ENCODE measurements around the gene TMEM240. TPM values are rescaled to one million over a fixed set of nuclear protein-coding genes. Genes with fewer than 3 reads are reported as not detected.

TMEM240 gene
- total and polyA plus RNA-seq, 10 of the 15 experiments (the other 5 are each of a cell fraction or from before 2014, with no cell fraction given) = 0.17 to 0.49 TPM; not detected in 8

DNA sequence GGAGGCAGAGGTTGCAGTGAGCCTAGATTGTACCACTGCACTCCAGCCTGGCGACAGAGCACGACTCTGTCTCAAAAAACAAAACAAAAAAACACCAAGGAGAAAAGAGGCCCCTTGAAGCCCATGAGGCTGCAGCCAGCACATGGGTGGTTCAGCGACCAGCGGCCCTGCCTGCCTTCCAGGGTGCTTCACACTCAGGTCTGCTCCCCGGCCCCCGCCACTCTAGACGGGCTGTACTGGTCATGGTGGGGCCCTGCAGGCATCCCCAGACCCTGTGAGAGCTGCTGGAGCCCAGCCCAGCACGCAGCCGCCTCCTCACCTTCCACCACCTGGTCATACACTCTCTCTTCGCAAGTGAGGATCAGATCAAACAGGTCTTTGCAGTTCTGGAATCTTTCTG, 4.1 kb upstream of the TMEM240 start (continued):
- TF ChIP-seq, protein P1, sequence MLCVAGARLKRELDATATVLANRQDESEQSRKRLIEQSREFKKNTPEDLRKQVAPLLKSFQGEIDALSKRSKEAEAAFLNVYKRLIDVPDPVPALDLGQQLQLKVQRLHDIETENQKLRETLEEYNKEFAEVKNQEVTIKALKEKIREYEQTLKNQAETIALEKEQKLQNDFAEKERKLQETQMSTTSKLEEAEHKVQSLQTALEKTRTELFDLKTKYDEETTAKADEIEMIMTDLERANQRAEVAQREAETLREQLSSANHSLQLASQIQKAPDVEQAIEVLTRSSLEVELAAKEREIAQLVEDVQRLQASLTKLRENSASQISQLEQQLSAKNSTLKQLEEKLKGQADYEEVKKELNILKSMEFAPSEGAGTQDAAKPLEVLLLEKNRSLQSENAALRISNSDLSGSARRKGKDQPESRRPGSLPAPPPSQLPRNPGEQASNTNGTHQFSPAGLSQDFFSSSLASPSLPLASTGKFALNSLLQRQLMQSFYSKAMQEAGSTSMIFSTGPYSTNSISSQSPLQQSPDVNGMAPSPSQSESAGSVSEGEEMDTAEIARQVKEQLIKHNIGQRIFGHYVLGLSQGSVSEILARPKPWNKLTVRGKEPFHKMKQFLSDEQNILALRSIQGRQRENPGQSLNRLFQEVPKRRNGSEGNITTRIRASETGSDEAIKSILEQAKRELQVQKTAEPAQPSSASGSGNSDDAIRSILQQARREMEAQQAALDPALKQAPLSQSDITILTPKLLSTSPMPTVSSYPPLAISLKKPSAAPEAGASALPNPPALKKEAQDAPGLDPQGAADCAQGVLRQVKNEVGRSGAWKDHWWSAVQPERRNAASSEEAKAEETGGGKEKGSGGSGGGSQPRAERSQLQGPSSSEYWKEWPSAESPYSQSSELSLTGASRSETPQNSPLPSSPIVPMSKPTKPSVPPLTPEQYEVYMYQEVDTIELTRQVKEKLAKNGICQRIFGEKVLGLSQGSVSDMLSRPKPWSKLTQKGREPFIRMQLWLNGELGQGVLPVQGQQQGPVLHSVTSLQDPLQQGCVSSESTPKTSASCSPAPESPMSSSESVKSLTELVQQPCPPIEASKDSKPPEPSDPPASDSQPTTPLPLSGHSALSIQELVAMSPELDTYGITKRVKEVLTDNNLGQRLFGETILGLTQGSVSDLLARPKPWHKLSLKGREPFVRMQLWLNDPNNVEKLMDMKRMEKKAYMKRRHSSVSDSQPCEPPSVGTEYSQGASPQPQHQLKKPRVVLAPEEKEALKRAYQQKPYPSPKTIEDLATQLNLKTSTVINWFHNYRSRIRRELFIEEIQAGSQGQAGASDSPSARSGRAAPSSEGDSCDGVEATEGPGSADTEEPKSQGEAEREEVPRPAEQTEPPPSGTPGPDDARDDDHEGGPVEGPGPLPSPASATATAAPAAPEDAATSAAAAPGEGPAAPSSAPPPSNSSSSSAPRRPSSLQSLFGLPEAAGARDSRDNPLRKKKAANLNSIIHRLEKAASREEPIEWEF (IDR thresholded peaks at IDR 0.05; ENCODE audit: insufficient replicate concordance, low read depth, low read length) = no peak
- TF ChIP-seq ESRRA (IDR thresholded peaks at IDR 0.05; ENCODE audit: low read length) = no peak

DNA sequence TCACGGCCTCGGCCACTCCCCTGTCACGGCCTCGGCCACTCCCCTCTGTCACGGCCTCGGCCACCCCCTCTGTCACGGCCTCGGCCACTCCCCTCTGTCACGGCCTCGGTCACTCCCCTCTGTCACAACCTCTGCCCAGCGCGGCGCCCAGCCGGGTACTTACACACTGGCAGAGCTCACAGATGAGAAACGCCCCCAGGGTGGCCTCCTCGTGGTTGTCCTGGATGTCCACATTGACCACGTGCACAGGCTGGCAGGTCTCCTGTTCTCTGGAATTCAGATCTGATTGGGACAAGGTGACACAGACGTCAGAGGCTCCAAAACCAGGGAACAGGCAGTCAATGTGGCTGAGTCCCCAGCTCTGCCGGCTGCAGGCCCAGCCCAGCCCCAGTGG, 3.3 kb upstream of the TMEM240 start:
- BruUV-seq (replicated peaks) = no TSS peak
- POLR2A ChIA-PET = no interaction called here
- DNase-seq (ENCODE audit: low read depth, low spot score) = no peak
- TF ChIP-seq PAX5 (IDR thresholded peaks at IDR 0.05; ENCODE audit: borderline replicate concordance, low read depth, low read length) (no peak), BMI1 (IDR thresholded peaks at IDR 0.05; ENCODE audit: borderline replicate concordance) (no peak), PML (IDR thresholded peaks at IDR 0.05; ENCODE audit: low read length) (no peak), CHD1 (IDR thresholded peaks at IDR 0.05; ENCODE audit: low read depth, low read length) (no peak), TBL1XR1 (IDR thresholded peaks at IDR 0.05; ENCODE audit: low read depth, low read length) (no peak)
- TF ChIP-seq, protein P2, sequence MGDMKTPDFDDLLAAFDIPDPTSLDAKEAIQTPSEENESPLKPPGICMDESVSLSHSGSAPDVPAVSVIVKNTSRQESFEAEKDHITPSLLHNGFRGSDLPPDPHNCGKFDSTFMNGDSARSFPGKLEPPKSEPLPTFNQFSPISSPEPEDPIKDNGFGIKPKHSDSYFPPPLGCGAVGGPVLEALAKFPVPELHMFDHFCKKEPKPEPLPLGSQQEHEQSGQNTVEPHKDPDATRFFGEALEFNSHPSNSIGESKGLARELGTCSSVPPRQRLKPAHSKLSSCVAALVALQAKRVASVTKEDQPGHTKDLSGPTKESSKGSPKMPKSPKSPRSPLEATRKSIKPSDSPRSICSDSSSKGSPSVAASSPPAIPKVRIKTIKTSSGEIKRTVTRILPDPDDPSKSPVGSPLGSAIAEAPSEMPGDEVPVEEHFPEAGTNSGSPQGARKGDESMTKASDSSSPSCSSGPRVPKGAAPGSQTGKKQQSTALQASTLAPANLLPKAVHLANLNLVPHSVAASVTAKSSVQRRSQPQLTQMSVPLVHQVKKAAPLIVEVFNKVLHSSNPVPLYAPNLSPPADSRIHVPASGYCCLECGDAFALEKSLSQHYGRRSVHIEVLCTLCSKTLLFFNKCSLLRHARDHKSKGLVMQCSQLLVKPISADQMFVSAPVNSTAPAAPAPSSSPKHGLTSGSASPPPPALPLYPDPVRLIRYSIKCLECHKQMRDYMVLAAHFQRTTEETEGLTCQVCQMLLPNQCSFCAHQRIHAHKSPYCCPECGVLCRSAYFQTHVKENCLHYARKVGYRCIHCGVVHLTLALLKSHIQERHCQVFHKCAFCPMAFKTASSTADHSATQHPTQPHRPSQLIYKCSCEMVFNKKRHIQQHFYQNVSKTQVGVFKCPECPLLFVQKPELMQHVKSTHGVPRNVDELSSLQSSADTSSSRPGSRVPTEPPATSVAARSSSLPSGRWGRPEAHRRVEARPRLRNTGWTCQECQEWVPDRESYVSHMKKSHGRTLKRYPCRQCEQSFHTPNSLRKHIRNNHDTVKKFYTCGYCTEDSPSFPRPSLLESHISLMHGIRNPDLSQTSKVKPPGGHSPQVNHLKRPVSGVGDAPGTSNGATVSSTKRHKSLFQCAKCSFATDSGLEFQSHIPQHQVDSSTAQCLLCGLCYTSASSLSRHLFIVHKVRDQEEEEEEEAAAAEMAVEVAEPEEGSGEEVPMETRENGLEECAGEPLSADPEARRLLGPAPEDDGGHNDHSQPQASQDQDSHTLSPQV (IDR thresholded peaks at IDR 0.05) = no peak
- TF ChIP-seq, protein P3, sequence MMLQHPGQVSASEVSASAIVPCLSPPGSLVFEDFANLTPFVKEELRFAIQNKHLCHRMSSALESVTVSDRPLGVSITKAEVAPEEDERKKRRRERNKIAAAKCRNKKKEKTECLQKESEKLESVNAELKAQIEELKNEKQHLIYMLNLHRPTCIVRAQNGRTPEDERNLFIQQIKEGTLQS (IDR thresholded peaks at IDR 0.05; ENCODE audit: borderline replicate concordance, extremely low read depth, low read depth, low read length) = no peak
- TF ChIP-seq, protein P4, sequence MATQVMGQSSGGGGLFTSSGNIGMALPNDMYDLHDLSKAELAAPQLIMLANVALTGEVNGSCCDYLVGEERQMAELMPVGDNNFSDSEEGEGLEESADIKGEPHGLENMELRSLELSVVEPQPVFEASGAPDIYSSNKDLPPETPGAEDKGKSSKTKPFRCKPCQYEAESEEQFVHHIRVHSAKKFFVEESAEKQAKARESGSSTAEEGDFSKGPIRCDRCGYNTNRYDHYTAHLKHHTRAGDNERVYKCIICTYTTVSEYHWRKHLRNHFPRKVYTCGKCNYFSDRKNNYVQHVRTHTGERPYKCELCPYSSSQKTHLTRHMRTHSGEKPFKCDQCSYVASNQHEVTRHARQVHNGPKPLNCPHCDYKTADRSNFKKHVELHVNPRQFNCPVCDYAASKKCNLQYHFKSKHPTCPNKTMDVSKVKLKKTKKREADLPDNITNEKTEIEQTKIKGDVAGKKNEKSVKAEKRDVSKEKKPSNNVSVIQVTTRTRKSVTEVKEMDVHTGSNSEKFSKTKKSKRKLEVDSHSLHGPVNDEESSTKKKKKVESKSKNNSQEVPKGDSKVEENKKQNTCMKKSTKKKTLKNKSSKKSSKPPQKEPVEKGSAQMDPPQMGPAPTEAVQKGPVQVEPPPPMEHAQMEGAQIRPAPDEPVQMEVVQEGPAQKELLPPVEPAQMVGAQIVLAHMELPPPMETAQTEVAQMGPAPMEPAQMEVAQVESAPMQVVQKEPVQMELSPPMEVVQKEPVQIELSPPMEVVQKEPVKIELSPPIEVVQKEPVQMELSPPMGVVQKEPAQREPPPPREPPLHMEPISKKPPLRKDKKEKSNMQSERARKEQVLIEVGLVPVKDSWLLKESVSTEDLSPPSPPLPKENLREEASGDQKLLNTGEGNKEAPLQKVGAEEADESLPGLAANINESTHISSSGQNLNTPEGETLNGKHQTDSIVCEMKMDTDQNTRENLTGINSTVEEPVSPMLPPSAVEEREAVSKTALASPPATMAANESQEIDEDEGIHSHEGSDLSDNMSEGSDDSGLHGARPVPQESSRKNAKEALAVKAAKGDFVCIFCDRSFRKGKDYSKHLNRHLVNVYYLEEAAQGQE (IDR thresholded peaks at IDR 0.05; ENCODE audit: low read depth, low read length) = no peak

More for the DNA sequence above, 3.3 kb upstream of the TMEM240 start:
- no peak for ATAC-seq
- FAIRE-seq = no peak
- Histone ChIP-seq H3K4me1 (ENCODE audit: control insufficient read depth, insufficient read depth, low read length) (no peaks in the 10 kb centered on the region), H2AFZ (ENCODE audit: control insufficient read depth, low read depth, low read length) (no peak overlapping the region), H3K9ac (ENCODE audit: control insufficient read depth, insufficient read depth, low read length) (no peak overlapping the region), H4K20me1 (ENCODE audit: control insufficient read depth, insufficient read depth) (no peaks in the 10 kb centered on the region), H3K4me2 (ENCODE audit: control insufficient read depth, insufficient read depth) (no peak overlapping the region), H3K27ac (ENCODE audit: control insufficient read depth, insufficient read depth) (no peak overlapping the region), H3K4me3 (no peak overlapping the region), H3K9me3 (replicated peaks; ENCODE audit: control insufficient read depth, insufficient read depth, low read length) (no peaks in the 10 kb centered on the region), H3K79me2 (ENCODE audit: control insufficient read depth, insufficient read depth, low read length) (no peaks in the 10 kb centered on the region), H3K36me3 (ENCODE audit: control insufficient read depth in 2 of 2, insufficient read depth in 2 of 2, low read length in 1 of 2) (no peaks in the 10 kb centered on the region; a peak in 2 of 4 replicates), H3K27me3 (replicated peaks in 1 of 2; ENCODE audit: control insufficient read depth in 2 of 2, insufficient read depth in 2 of 2, low read length in 1 of 2) (no peaks in the 10 kb centered on the region)
- intact Hi-C loops (cut with micrococcal nuclease; ENCODE audit: unreplicated experiment) (no loop called here), in situ Hi-C loops (cut with MboI) (no loop called here)
- WGBS (ENCODE audit: insufficient coverage, insufficient replicate concordance, low lambda C conversion rate, missing lambda C conversion rate) = 78% methylated on average over 16 of the region's 19 CpGs
- ChIA-PET SMC1A (ENCODE audit: uncharacterized antibody, unreplicated experiment) (no interaction called here), CTCF (no interaction called here), RAD21 (ENCODE audit: unreplicated experiment) (no interaction called here)

All from GM12878 (cell line).